ENCODE data around the gene PSMB8. TPM values are rescaled to one million over a fixed set of nuclear protein-coding genes. Genes with fewer than 3 reads are reported as not detected.

PSMB8 gene
- total and polyA plus RNA-seq, 8 donors: 37.9 to 122 (median 42.9) TPM

Other genes starting within 250 kb of the PSMB8 start
- gene HLA-DQA1, start 206.6 kb downstream of the PSMB8 start, total RNA-seq: 100 to 1,000 TPM; 137 to 200 TPM
- gene HLA-DQA1, start 206.6 kb downstream of the PSMB8 start, polyA plus RNA-seq (ENCODE audit: insufficient read length in 6 of 6): 1 to 10 TPM; 3.8 to 8.3 (median 4.4) TPM
- 100 to 1,000 TPM in 1 of 2 donors, 10 to 100 TPM in 1; 56.8 to 172 TPM for gene HLA-DQB1, start 177.4 kb downstream of the PSMB8 start, total RNA-seq
- gene HLA-DQB1, start 177.4 kb downstream of the PSMB8 start, polyA plus RNA-seq (ENCODE audit: insufficient read length in 6 of 6): 1 to 10 TPM; 2.8 to 9.5 (median 5.1) TPM
- 1 to 10 TPM in 1 of 2 donors, under 1 TPM in 1; 0.37 to 7.0 TPM for gene HLA-DQA2, start 102.7 kb downstream of the PSMB8 start, total RNA-seq
- 1 to 10 TPM in 4 of 6 donors, under 1 TPM in 2; 0.57 to 2.2 (median 1.4) TPM for gene HLA-DQA2, start 102.7 kb downstream of the PSMB8 start, polyA plus RNA-seq (ENCODE audit: insufficient read length in 6 of 6)
- gene HLA-DQB2, start 80.5 kb downstream of the PSMB8 start, total RNA-seq: 10 to 100 TPM in 1 of 2 donors, 1 to 10 TPM in 1; 1.5 to 31.3 TPM
- 1 to 10 TPM in 3 of 6 donors, under 1 TPM in 2, not detected in 1; 0.47 to 2.0 (median 1.2) TPM for gene HLA-DQB2, start 80.5 kb downstream of the PSMB8 start, polyA plus RNA-seq (ENCODE audit: insufficient read length in 6 of 6)
- 1 to 10 TPM; 1.5 to 2.8 TPM for gene HLA-DOB, start 27.0 kb downstream of the PSMB8 start, total RNA-seq
- gene HLA-DOB, start 27.0 kb downstream of the PSMB8 start, polyA plus RNA-seq (ENCODE audit: insufficient read length in 6 of 6): under 1 TPM; 0.24 to 0.79 (median 0.49) TPM
- gene TAP2, start 5.3 kb downstream of the PSMB8 start, total RNA-seq: 10 to 100 TPM; 75.9 to 90.0 TPM
- 10 to 100 TPM; 14.3 to 24.7 (median 15.9) TPM for gene TAP2, start 5.3 kb downstream of the PSMB8 start, polyA plus RNA-seq (ENCODE audit: insufficient read length in 6 of 6)
- gene TAP1, start 9.7 kb upstream of the PSMB8 start, total RNA-seq: 10 to 100 TPM; 79.3 to 99.2 TPM
- 10 to 100 TPM; 19.0 to 22.5 (median 20.1) TPM for gene TAP1, start 9.7 kb upstream of the PSMB8 start, polyA plus RNA-seq (ENCODE audit: insufficient read length in 6 of 6)
- 10 to 100 TPM; 50.0 to 67.9 TPM for gene PSMB9, start 10.1 kb upstream of the PSMB8 start, total RNA-seq
- 10 to 100 TPM; 12.9 to 17.9 (median 15.4) TPM for gene PSMB9, start 10.1 kb upstream of the PSMB8 start, polyA plus RNA-seq (ENCODE audit: insufficient read length in 6 of 6)
- gene HLA-DMB, start 97.0 kb upstream of the PSMB8 start, total RNA-seq: 10 to 100 TPM; 59.0 to 91.0 TPM
- gene HLA-DMB, start 97.0 kb upstream of the PSMB8 start, polyA plus RNA-seq (ENCODE audit: insufficient read length in 6 of 6): 10 to 100 TPM in 3 of 6 donors, 1 to 10 TPM in 3; 7.4 to 12.0 (median 9.6) TPM
- 100 to 1,000 TPM; 128 to 159 TPM for gene HLA-DMA, start 109.0 kb upstream of the PSMB8 start, total RNA-seq
- 10 to 100 TPM in 5 of 6 donors, 1 to 10 TPM in 1; 9.4 to 26.3 (median 17.1) TPM for gene HLA-DMA, start 109.0 kb upstream of the PSMB8 start, polyA plus RNA-seq (ENCODE audit: insufficient read length in 6 of 6)
- gene BRD2, start 124.5 kb upstream of the PSMB8 start, total RNA-seq: 100 to 1,000 TPM; 125 to 174 TPM
- gene BRD2, start 124.5 kb upstream of the PSMB8 start, polyA plus RNA-seq (ENCODE audit: insufficient read length in 6 of 6): 100 to 1,000 TPM; 282 to 317 (median 302) TPM
- 10 to 100 TPM; 15.3 to 20.6 TPM for gene HLA-DOA, start 165.5 kb upstream of the PSMB8 start, total RNA-seq
- gene HLA-DOA, start 165.5 kb upstream of the PSMB8 start, polyA plus RNA-seq (ENCODE audit: insufficient read length in 6 of 6): 1 to 10 TPM; 1.8 to 3.3 (median 2.9) TPM
- 100 to 1,000 TPM; 354 to 476 TPM for gene HLA-DPA1, start 229.6 kb upstream of the PSMB8 start, total RNA-seq
- gene HLA-DPA1, start 229.6 kb upstream of the PSMB8 start, polyA plus RNA-seq (ENCODE audit: insufficient read length in 6 of 6): 10 to 100 TPM; 14.9 to 46.7 (median 32.0) TPM
- gene HLA-DPB1, start 231.9 kb upstream of the PSMB8 start, total RNA-seq: 100 to 1,000 TPM; 206 to 326 TPM
- 10 to 100 TPM; 15.2 to 30.3 (median 24.1) TPM for gene HLA-DPB1, start 231.9 kb upstream of the PSMB8 start, polyA plus RNA-seq (ENCODE audit: insufficient read length in 6 of 6)